LNCaP clone FGC (cell line): ENCODE measurements around the gene TRPM4.

Experiments
- DNase-seq: peaks from one replicate; pipeline ENCODE4 v3.0.0-alpha.2; 2011; ENCODE audit warnings: low read depth
- H3K4me3 ChIP-seq: 2 replicates; pipeline ENCODE4 v1.5.1; 2011; ENCODE audit warnings: mild to moderate bottlenecking, low read depth, low read length, control low read depth
- TF ChIP-seq, protein P1 (sequence below): IDR thresholded peaks from 2 replicates; pipeline ENCODE4 v1.5.1; 2012; ENCODE audit warnings: mild to moderate bottlenecking; ENCODE audit not compliant: control insufficient read depth, insufficient read depth; ENCODE audit errors: extremely low read depth

The TRPM4 gene

GRCh38 chr19:49128545-49129237 lies 28.9 kb upstream of the TRPM4 start:
- DNase-seq: no peak

GRCh38 chr19:49129238-49129583 lies 28.4 kb upstream of the TRPM4 start:
- TF ChIP-seq, protein P1, sequence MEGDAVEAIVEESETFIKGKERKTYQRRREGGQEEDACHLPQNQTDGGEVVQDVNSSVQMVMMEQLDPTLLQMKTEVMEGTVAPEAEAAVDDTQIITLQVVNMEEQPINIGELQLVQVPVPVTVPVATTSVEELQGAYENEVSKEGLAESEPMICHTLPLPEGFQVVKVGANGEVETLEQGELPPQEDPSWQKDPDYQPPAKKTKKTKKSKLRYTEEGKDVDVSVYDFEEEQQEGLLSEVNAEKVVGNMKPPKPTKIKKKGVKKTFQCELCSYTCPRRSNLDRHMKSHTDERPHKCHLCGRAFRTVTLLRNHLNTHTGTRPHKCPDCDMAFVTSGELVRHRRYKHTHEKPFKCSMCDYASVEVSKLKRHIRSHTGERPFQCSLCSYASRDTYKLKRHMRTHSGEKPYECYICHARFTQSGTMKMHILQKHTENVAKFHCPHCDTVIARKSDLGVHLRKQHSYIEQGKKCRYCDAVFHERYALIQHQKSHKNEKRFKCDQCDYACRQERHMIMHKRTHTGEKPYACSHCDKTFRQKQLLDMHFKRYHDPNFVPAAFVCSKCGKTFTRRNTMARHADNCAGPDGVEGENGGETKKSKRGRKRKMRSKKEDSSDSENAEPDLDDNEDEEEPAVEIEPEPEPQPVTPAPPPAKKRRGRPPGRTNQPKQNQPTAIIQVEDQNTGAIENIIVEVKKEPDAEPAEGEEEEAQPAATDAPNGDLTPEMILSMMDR: no peak
- peak overlapping the region; percentile 54 for H3K4me3 ChIP-seq
- DNase-seq: no peak

More at GRCh38 chr19:49128545-49129237, 28.9 kb upstream of the TRPM4 start:
- H3K4me3 ChIP-seq: peak overlapping the region; percentile 54
- TF ChIP-seq, protein P1: no peak

DNA sequence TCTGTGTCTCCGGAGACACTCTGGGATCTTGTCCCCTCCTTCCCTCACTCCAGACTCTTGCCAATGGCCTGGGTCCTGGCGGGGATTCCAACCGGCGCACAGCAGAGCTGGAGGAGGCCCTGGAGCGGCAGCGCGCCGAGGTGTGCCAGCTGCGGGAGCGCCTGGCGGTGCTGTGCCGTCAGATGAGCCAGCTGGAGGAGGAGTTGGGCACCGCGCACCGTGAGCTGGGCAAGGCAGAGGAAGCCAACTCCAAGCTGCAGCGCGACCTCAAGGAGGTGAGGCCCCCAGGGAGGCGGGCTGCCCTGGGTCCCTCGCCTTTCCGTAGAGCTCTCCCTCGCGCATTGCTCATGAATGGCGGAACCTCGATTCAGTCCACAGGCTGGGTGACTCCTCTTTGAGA lies 27.3 kb upstream of the TRPM4 start:
- no peak overlapping the region for H3K4me3 ChIP-seq
- TF ChIP-seq, protein P1: no peak
- DNase-seq: no peak

- TF ChIP-seq, protein P1: no peak
- H3K4me3 ChIP-seq: peak overlapping the region; percentile 50
- no peak for DNase-seq
Measured at GRCh38 chr19:49132974-49133609, 24.5 kb upstream of the TRPM4 start.

DNA sequence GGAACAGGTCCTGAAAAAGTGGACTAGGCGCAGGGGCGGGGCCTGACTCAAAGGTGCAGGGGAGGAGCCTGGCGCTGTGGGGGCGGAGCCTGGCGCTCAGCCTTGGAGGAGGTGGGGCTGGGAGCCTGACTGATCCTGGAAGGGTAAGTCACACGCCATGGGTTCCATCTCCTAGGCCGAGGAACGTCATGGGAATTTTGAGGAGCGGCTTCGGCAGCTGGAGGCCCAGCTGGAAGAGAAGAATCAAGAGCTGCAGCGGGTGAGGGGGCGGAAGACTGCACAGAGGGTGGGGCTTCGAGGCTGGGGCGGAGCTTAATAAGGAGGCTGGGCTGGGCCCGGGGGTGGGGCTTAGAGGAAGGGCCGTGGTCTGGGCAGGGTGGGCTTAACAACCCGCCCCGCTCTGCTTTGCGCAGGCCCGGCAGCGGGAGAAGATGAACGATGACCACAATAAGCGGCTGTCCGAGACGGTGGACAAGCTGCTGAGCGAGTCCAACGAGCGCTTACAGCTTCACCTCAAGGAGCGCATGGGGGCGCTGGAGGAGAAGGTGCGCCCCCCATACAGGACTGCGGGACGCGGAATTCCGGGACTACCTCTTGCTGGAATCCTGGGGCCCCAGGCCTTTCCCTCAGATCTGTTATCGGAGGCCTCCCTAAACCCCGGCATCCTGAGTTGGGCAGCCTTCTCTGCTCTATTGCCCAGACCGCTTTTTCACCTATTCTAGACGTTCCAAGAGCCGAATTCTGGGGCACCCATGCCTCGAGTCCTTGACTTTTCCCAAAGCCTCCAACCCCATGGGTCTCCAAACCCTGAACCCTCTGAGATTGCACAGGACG lies 23.8 kb upstream of the TRPM4 start:
- peak overlapping the region; percentile 50 for H3K4me3 ChIP-seq
- no peak for DNase-seq

DNA sequence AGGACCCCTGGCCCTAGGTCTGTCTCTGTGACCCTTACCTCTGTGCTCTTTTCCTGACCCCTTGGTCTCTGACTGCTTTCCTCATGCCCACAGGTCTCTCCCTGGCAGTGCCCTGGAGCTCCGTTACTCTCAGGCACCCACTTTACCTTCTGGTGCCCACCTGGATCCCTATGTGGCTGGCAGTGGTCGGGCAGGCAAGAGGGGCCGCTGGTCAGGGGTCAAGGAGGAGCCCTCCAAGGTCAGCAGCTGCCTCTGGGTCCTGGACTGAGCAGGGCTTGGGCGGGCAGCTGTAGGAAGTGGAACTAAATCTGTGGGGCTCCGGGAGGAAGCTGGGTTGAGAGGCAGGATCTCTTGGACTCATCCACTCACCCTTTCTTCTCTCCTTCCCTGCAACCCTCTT lies 21.9 kb upstream of the TRPM4 start:
- DNase-seq: no peak
- H3K4me3 ChIP-seq: no peak overlapping the region
- TF ChIP-seq, protein P1: no peak

More for the DNA sequence above, 23.8 kb upstream of the TRPM4 start:
- TF ChIP-seq, protein P1: no peak
